ENCODE data around the gene SLC6A8.
A peak's percentile ranks its signal among the peaks of the same experiment; 100 is the strongest.

The SLC6A8 gene

DNA sequence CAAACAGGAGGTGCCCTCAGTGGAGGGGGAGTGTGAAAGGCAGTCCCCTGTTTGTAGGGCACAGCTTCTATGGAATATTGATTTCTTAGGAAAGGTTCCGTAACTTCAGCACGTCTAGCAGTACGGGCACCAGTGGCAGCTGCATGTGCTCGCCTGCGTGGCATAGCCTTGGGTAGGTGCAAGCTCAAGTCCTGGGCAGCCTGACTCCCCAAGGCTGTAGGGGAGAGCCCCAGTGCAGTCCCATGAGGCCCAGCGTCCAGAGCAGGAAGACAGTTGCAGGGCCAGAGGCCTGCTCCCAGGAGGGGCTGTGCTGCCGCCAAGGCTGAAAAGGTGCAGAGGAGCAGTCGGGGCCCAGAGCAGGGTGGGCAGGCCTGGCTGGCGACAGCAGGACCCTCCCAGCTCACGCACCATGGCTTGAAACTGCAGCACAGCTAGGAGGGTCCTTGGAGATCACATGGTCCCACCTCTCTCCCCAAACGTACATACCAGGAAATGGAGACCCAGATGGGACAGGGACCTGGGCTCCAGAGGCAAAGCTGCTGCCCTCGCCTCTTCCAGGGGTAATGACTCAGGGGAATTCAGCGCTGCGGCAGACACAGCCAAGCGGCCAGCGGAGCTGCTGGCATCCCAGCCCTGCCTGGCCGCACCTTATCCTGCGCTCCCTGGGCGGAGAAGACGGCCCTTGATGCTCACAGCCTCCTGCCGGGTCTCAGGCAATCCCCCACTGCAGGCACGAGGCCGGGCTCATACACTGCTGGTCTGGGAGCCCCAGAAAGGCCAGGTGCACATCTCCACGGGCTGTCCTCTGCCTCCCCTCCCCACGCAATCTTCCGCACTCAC is 46.8 kb upstream of the SLC6A8 start:
- TF ChIP-seq CTCF (conservative IDR thresholded peaks at IDR 0.05; ENCODE audit: low read depth), result no peak
- ChIA-PET POLR2A (ENCODE audit: low non-redundant PET) (no interaction called here), CTCF (interaction anchor here (0.6 kb wide), 1 partner anchor 210 kb away, joined by 3 read pairs; no protein-coding TSS in a partner anchor)
- H3K27ac ChIP-seq, result no peak overlapping the region
- no peak for DNase-seq (ENCODE audit: low spot score)

- H3K27ac ChIP-seq, result no peak overlapping the region
- CTCF ChIA-PET, result no interaction called here
- no peak for TF ChIP-seq CTCF (conservative IDR thresholded peaks at IDR 0.05; ENCODE audit: low read depth)
- POLR2A ChIA-PET (ENCODE audit: low non-redundant PET), result no interaction called here
- no peak for DNase-seq (ENCODE audit: low spot score)
These were observed 46.1 kb upstream of the SLC6A8 start for GRCh38 chrX:153641627-153642026.

- no peak for DNase-seq (ENCODE audit: low spot score)
- POLR2A ChIA-PET (ENCODE audit: low non-redundant PET), result no interaction called here
- H3K27ac ChIP-seq, result no peak overlapping the region
- TF ChIP-seq CTCF (conservative IDR thresholded peaks at IDR 0.05; ENCODE audit: low read depth), result no peak
- CTCF ChIA-PET, result no interaction called here
These were observed 45.6 kb upstream of the SLC6A8 start for GRCh38 chrX:153642051-153642654.

DNA sequence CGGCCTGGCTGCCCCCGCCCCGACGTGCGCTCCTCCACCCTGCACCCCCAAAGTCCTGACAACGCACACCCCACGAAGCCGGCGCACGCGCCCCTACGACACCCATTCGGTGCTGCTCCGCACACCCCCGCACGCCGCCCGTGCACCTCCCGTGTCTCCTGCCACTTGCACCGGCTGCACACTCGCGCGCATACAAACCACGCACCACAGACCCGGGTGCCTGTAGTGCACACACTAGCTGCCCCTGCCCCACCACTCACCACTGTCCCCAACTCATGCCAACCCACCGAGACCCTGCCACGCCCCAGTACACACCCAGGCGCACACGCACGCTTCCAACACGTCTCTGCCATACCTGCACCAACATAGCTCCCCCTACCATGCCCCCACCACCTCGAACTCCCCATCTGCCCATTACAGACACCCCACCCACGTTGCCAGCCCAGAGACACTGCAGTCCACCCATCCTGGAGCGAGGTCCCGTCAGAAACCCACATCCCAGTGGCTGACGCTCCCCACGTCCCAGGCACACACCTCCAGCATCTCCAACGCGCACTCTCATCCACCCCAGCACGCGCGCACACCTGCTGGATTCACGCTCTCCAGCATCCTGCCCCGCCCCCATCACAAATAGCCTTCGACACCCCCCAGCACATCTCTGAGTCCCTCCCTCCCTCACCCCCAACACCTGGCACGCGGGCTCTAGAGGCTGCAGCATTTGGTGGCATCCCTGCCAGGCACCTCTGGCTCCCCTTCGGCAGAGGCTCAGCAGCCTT is 44.9 kb upstream of the SLC6A8 start:
- no peak for DNase-seq (ENCODE audit: low spot score)
- no peak overlapping the region for H3K27ac ChIP-seq
- POLR2A ChIA-PET (ENCODE audit: low non-redundant PET), result no interaction called here
- TF ChIP-seq CTCF (conservative IDR thresholded peaks at IDR 0.05; ENCODE audit: low read depth), result no peak
- CTCF ChIA-PET, result interaction anchor here (0.6 to 0.8 kb wide), 3 partner anchors 8 to 21 kb away, joined by 3 read pairs; no protein-coding TSS in a partner anchor

- H3K27ac ChIP-seq, result no peak overlapping the region
- no peak for DNase-seq (ENCODE audit: low spot score)
- ChIA-PET POLR2A (ENCODE audit: low non-redundant PET) (no interaction called here), CTCF (interaction anchor here (0.6 to 1.1 kb wide), 4 partner anchors 9 to 24 kb away, joined by 3 to 4 read pairs (median 3); no protein-coding TSS in a partner anchor)
- 0 out of 2 replicates have a peak, but pooled peaks have one; percentile 9 for TF ChIP-seq CTCF (conservative IDR thresholded peaks at IDR 0.05; ENCODE audit: low read depth)
These were observed 44.0 kb upstream of the SLC6A8 start for GRCh38 chrX:153643431-153644351.
